Omental fat pad (tissue), 4 donors: ENCODE data around the gene C1orf141. TPM values are rescaled to one million over a fixed set of nuclear protein-coding genes. Genes with fewer than 3 reads are reported as not detected.
A peak's percentile ranks its signal among the peaks of the same experiment; 100 is the strongest.
"Not testable (repeated sequence)": the region's sequence is repeated elsewhere in the genome, so short reads cannot be mapped to it uniquely, and the experiment has no call there.

Source experiments
- ATAC-seq: fragments of 150-250 bp; one replicate; pipeline ENCODE4 v1.9.1; 2016; ENCODE audit warnings: mild to moderate bottlenecking, moderate library complexity; ENCODE audit not compliant: low FRiP score
- DNase-seq: peaks from one replicate; pipeline ENCODE4 v3.0.0-alpha.2; 2019; ENCODE audit warnings: low spot score
- CTCF ChIP-seq, 3 donors: fragments of 450-650 bp; IDR thresholded peaks; one replicate each; pipeline ENCODE4 v1.5.1; 2016 to 2017; ENCODE audit warnings: antibody characterized with exemption in 3 of 3, mild to moderate bottlenecking in 3 of 3, moderate library complexity in 2 of 3
- total RNA-seq, 4 donors: library from RNA; depleted of rRNA; stranded (reverse); fragments of >200 nt; gene quantifications; one replicate each; pipeline ENCODE4 v1.1.0, GENCODE V29; 2016

Gene C1orf141
- total RNA-seq, 4 donors from 2014 or later, result not detected

- DNase-seq, result no peak
- ATAC-seq, result no peak
- no peak for TF ChIP-seq CTCF (IDR thresholded peaks at IDR 0.05)
Measured at GRCh38 chr1:67158401-67158800, 23.6 kb upstream of the C1orf141 start.

- ATAC-seq (no peak), DNase-seq (no peak)
- TF ChIP-seq CTCF (IDR thresholded peaks at IDR 0.05), result no peak
Measured at GRCh38 chr1:67150931-67151330, 16.2 kb upstream of the C1orf141 start.

GRCh38 chr1:67149179-67149770, 14.5 kb upstream of the C1orf141 start:
- peak in 1 of 3 donors; percentile 9 for TF ChIP-seq CTCF (IDR thresholded peaks at IDR 0.05)
- ATAC-seq, result peak; percentile 64
- DNase-seq, result no peak

- DNase-seq, result no peak
- TF ChIP-seq CTCF (IDR thresholded peaks at IDR 0.05), result no peak
- peak; percentile 19 for ATAC-seq
Measured at GRCh38 chr1:67148516-67149178, 13.9 kb upstream of the C1orf141 start.

GRCh38 chr1:67147973-67148372, 13.2 kb upstream of the C1orf141 start:
- not testable (repeated sequence) for ATAC-seq

GRCh38 chr1:67146539-67146938, 11.8 kb upstream of the C1orf141 start:
- no peak for TF ChIP-seq CTCF (IDR thresholded peaks at IDR 0.05)
- ATAC-seq (no peak), DNase-seq (no peak)

More at GRCh38 chr1:67147973-67148372, 13.2 kb upstream of the C1orf141 start:
- DNase-seq, result not testable (repeated sequence)

GRCh38 chr1:67146101-67146500, 11.3 kb upstream of the C1orf141 start:
- ATAC-seq, result no peak
- DNase-seq, result no peak
- TF ChIP-seq CTCF (IDR thresholded peaks at IDR 0.05), result no peak
